Sigmoid colon (tissue), 7 donors: ENCODE measurements around the gene MLN. TPM values are rescaled to one million over a fixed set of nuclear protein-coding genes. Genes with fewer than 3 reads are reported as not detected.

Experiments used
- DNase-seq: peaks from one replicate; pipeline ENCODE4 v3.0.0-alpha.2; 2019
- H3K27ac ChIP-seq, 4 donors: fragments of 200-600 bp; sonication (generic); one replicate each; pipeline ENCODE4 v1.5.1; 2016 to 2019; ENCODE audit warnings: mild to moderate bottlenecking in 1 of 4
- H3K27me3 ChIP-seq, 3 donors: fragments of 200-600 bp; sonication (generic); one replicate each; pipeline ENCODE4 v1.5.1; 2019; ENCODE audit warnings: mild to moderate bottlenecking in 1 of 3
- H3K36me3 ChIP-seq, 4 donors: fragments of 200-600 bp; sonication (generic); one replicate each; pipeline ENCODE4 v1.5.1; 2016 to 2019
- H3K4me1 ChIP-seq, 4 donors: fragments of 200-600 bp; sonication (generic); one replicate each; pipeline ENCODE4 v1.5.1; 2017 to 2019
- H3K4me3 ChIP-seq, 4 donors: fragments of 200-600 bp; sonication (generic); one replicate each; pipeline ENCODE4 v1.5.1; 2017 to 2019; ENCODE audit warnings: mild to moderate bottlenecking in 2 of 4, moderate library complexity in 1 of 4
- H3K9me3 ChIP-seq, 4 donors: fragments of 200-600 bp in 3 of 4; sonication (generic) in 3 of 4; one replicate each; pipeline versions ENCODE4 v1.5.1 to v1.6.1; 2013 to 2019
- CTCF ChIP-seq, 4 experiments: fragments of 450-650 bp in 3 of 4; fragments of 200-600 bp in 1 of 4; IDR thresholded peaks; one replicate each; pipeline ENCODE4 v1.5.1; 2016 to 2019; ENCODE audit warnings: antibody characterized with exemption in 4 of 4, mild to moderate bottlenecking in 3 of 4, moderate library complexity in 2 of 4
- EP300 ChIP-seq, 4 donors: sonication (generic); formaldehyde crosslinking; IDR thresholded peaks; one replicate each; pipeline ENCODE4 v1.6.1; 2017; ENCODE audit warnings: antibody characterized with exemption in 4 of 4
- POLR2A ChIP-seq, 2 donors: fragments of 450-650 bp; IDR thresholded peaks; one replicate each; pipeline ENCODE4 v1.6.1; 2016; ENCODE audit warnings: antibody characterized with exemption in 2 of 2, mild to moderate bottlenecking in 2 of 2, moderate library complexity in 2 of 2
- POLR2AphosphoS5 ChIP-seq, 4 donors: sonication (generic); formaldehyde crosslinking; IDR thresholded peaks; one replicate each; pipeline ENCODE4 v1.6.1; 2017; ENCODE audit warnings: antibody characterized with exemption in 4 of 4
- WGBS, 2 donors: extraction: QIAGEN DNeasy Blood & Tissue Kit; methylation state at CpG; one replicate each; pipeline ENCODE4 v1.1.7; 2013; 5-methylcytosine and 5-hydroxymethylcytosine counted together
- intact Hi-C: fragments of 100-400 bp; cut with DNase I; formaldehyde crosslinking; loops from one replicate; pipeline ENCODE4 v1.15.1; 2023
- polyA plus RNA-seq, 3 donors: library from polyadenylated mRNA; stranded (reverse); fragments of 200-250 nt; gene quantifications; one replicate each; pipeline ENCODE4 v1.2.3, GENCODE V29; 2013
- total RNA-seq, 4 donors: library from RNA; depleted of rRNA; stranded (reverse); fragments of >200 nt; gene quantifications; one replicate each; pipeline ENCODE4 v1.1.0, GENCODE V29; 2016
- donor health status: healthy with polysubstance abuse.
- donor health status: Bipolar disorder and iron deficiency.
- donor health status: healthy.

The MLN gene
- total and polyA plus RNA-seq, 7 donors: 0.48 TPM; not detected in 6

GRCh38 chr6:33820784-33821520, 17.1 kb upstream of the MLN start:
- H3K27ac ChIP-seq: no peak overlapping the region
- no peaks in the 10 kb centered on the region for H3K36me3 ChIP-seq
- no peak overlapping the region for H3K4me3 ChIP-seq
- peaks cover 0 to 7% (median 0%) of the 10 kb centered on the region in 3 donors for H3K27me3 ChIP-seq
- no peak for DNase-seq
- intact Hi-C loops: no loop called here
- no peaks in the 10 kb centered on the region for H3K4me1 ChIP-seq
- no peaks in the 10 kb centered on the region for H3K9me3 ChIP-seq
- no peak for TF ChIP-seq POLR2A (IDR thresholded peaks at IDR 0.05)
- no peak for TF ChIP-seq CTCF (IDR thresholded peaks at IDR 0.05)
- TF ChIP-seq EP300 (IDR thresholded peaks at IDR 0.05): no peak
- no peak for TF ChIP-seq POLR2AphosphoS5 (IDR thresholded peaks at IDR 0.05)
- 58 to 76% methylated on average over 7 of the region's 7 CpGs for WGBS, 2 donors

DNA sequence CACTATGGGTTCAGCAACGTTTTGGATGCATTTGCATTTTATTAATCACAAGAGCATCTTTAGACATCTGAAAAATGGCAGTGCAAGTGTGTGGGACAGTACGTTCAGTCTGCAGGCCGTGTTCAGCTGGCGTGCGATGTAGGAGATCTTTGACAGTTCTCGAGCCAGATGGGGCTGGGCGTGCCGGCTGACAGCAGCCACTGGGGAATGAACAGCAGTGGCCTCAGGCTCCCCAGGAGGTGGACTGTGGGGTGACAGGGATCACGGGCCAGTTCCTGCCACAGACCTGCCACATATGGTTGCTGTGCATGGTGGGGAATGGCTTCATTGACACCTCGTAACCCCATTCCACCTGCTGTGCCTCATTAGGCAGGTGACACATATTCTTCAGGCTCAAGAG, 16.4 kb upstream of the MLN start:
- Histone ChIP-seq H3K4me1 (no peaks in the 10 kb centered on the region), H3K27ac (no peak overlapping the region), H3K36me3 (no peaks in the 10 kb centered on the region), H3K27me3 (peaks cover 0 to 7% (median 0%) of the 10 kb centered on the region in 3 donors), H3K4me3 (no peak overlapping the region), H3K9me3 (no peaks in the 10 kb centered on the region)
- intact Hi-C loops: no loop called here
- 69 to 77% methylated on average over 10 of the region's 10 CpGs for WGBS, 2 donors
- TF ChIP-seq EP300 (IDR thresholded peaks at IDR 0.05) (no peak), CTCF (IDR thresholded peaks at IDR 0.05) (no peak), POLR2AphosphoS5 (IDR thresholded peaks at IDR 0.05) (no peak), POLR2A (IDR thresholded peaks at IDR 0.05) (no peak)
- no peak for DNase-seq

DNA sequence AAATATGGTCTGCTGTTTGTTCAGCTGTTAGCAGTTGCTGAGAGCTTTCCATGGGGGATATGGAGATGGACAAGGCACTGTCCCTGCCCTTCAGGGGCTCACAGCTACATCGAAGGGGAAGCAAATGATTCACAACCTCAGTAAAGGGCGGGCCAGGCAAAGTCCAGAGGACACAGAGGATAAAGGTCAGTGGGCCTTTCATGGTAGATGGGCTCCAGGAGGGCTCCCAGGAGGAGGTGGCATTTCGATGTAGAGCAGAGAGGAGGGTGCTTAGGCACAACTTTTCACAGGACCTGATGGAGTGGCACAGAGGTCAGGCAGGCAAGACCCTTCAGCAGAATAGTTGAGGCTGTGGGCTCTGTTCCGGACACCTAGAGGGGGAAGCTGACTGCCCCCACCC, 15.2 kb upstream of the MLN start:
- intact Hi-C loops: no loop called here
- DNase-seq: no peak
- Histone ChIP-seq H3K4me3 (no peak overlapping the region), H3K9me3 (no peaks in the 10 kb centered on the region), H3K36me3 (no peaks in the 10 kb centered on the region), H3K27me3 (peaks cover 0 to 19% (median 9%) of the 10 kb centered on the region in 3 donors), H3K4me1 (no peaks in the 10 kb centered on the region), H3K27ac (no peak overlapping the region)
- no peak for TF ChIP-seq EP300 (IDR thresholded peaks at IDR 0.05)
- TF ChIP-seq POLR2A (IDR thresholded peaks at IDR 0.05): no peak
- TF ChIP-seq CTCF (IDR thresholded peaks at IDR 0.05): no peak
- TF ChIP-seq POLR2AphosphoS5 (IDR thresholded peaks at IDR 0.05): no peak
- WGBS, 2 donors: 67 to 75% methylated on average over 4 of the region's 4 CpGs

- Histone ChIP-seq H3K9me3 (no peaks in the 10 kb centered on the region), H3K36me3 (no peaks in the 10 kb centered on the region), H3K27me3 (peaks cover 0 to 26% (median 16%) of the 10 kb centered on the region in 3 donors), H3K4me1 (no peaks in the 10 kb centered on the region), H3K4me3 (no peak overlapping the region), H3K27ac (no peak overlapping the region)
- intact Hi-C loops: no loop called here
- 69 to 74% methylated on average over 3 of the region's 3 CpGs for WGBS, 2 donors
- no peak for DNase-seq
- no peak for TF ChIP-seq EP300 (IDR thresholded peaks at IDR 0.05)
- TF ChIP-seq CTCF (IDR thresholded peaks at IDR 0.05): no peak
- TF ChIP-seq POLR2AphosphoS5 (IDR thresholded peaks at IDR 0.05): no peak
- no peak for TF ChIP-seq POLR2A (IDR thresholded peaks at IDR 0.05)
These were observed 14.5 kb upstream of the MLN start for GRCh38 chr6:33818293-33818692.

GRCh38 chr6:33817489-33817888, 13.7 kb upstream of the MLN start:
- Histone ChIP-seq H3K4me3 (no peak overlapping the region), H3K27ac (no peak overlapping the region), H3K27me3 (peaks cover 0 to 34% (median 22%) of the 10 kb centered on the region in 3 donors), H3K4me1 (no peaks in the 10 kb centered on the region), H3K36me3 (no peaks in the 10 kb centered on the region), H3K9me3 (no peaks in the 10 kb centered on the region)
- DNase-seq: no peak
- intact Hi-C loops: no loop called here
- TF ChIP-seq POLR2AphosphoS5 (IDR thresholded peaks at IDR 0.05) (no peak), EP300 (IDR thresholded peaks at IDR 0.05) (no peak), POLR2A (IDR thresholded peaks at IDR 0.05) (no peak), CTCF (IDR thresholded peaks at IDR 0.05) (no peak)
- WGBS, 2 donors: 75 to 80% methylated on average over 5 of the region's 5 CpGs
